ENCODE measurements around the gene DNAJB5.

GRCh38 chr9:34971146-34971811 lies 18.3 kb upstream of the DNAJB5 start:
- no peak for TF ChIP-seq FOXK2 (IDR thresholded peaks at IDR 0.05)
- TF ChIP-seq FOXM1 (IDR thresholded peaks at IDR 0.05; ENCODE audit: borderline replicate concordance): no peak
- no peak for TF ChIP-seq SUZ12 (IDR thresholded peaks at IDR 0.05)
- TF ChIP-seq ZNF384 (IDR thresholded peaks at IDR 0.05): no peak
- no peak for TF ChIP-seq BHLHE40 (IDR thresholded peaks at IDR 0.05; ENCODE audit: borderline replicate concordance)
- TF ChIP-seq FOXA1 (IDR thresholded peaks at IDR 0.05): no peak

Measured in HEK293T (cell line).